ACHN (cell line): ENCODE results near the gene FHL2.

ENCODE experiments used
- DNase-seq: peaks from one replicate; pipeline ENCODE4 v3.0.0-alpha.2; 2015
- in situ Hi-C: cut with HindIII; loops from 2 replicates; pipeline ENCODE4 v1.10.0; 2017; ENCODE audit warnings: low sequenced_read_pairs, low pct_ligation_motif_present, low pct_unique_long_range_greater_than_20kb

The FHL2 gene, protein sequence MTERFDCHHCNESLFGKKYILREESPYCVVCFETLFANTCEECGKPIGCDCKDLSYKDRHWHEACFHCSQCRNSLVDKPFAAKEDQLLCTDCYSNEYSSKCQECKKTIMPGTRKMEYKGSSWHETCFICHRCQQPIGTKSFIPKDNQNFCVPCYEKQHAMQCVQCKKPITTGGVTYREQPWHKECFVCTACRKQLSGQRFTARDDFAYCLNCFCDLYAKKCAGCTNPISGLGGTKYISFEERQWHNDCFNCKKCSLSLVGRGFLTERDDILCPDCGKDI

DNA sequence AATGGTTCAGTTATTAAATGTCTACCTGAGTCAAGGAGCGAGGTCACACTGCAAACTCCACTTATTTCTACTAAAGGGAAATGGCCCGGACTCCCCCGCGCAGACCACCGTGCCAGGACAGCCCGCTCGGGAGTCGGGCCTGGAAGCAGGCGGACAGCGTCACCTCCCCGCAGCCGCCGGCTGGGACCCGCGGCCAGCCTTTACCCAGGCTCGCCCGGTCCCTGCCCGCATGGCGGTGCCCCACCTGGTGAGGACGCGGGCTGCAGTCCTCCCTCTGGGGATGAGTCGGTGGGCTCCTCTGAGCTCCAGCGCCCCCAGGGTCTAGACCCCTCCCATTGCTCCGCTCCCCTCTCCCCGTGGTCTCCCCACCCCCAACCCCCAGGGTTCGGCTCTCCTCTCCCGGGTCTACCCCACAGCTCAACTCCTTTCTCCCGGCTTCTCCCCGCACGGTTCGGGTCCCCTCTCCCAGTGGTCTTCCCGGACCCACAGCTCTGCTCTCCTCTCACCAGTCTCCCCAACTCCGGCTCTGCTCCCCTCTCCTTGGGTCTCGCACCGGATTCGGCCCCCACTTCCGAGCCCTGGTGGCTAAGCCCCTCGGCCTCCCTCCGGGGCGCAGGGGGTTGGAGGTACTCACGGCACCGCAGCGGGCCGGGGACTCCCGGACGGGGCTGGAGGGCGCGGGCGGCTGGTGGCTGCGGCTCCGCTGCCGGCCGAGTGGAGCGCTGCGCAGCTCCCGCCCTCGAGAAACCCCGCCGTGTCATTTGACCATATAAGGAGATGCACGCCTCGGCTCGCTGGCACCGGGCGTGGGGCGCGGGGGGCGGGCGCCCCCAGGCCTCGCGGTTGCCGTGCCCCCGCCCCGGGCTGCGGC lies at the start of gene FHL2:
TSS of gene FHL2 (minus strand) at position 716 of the 871 bp plus-strand sequence. CDS start 12,535 bp downstream, outside the sequence.
- in situ Hi-C loops: no loop called here
- peak; percentile 88 for DNase-seq

DNA sequence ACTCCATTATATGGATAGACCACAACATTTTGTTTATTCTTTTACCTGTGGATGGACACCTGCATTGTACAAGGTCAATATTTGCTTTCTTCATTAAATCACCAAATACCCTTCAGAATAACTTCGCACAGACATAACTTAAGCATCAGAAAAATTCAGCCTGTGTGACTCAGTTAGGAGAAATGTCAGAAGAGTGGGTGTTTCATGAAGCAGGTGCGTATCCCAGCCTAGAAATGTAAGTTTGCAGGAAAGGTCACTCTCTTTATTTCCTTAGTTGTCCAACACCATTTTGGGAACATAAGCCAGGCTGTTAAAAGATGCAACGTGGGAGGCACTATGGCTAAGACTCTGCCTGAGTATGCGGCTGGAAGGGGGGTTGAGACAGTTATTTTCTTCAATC lies 48.6 kb upstream of the FHL2 start:
- in situ Hi-C loops: no loop called here
- DNase-seq: peak; percentile 16

DNA sequence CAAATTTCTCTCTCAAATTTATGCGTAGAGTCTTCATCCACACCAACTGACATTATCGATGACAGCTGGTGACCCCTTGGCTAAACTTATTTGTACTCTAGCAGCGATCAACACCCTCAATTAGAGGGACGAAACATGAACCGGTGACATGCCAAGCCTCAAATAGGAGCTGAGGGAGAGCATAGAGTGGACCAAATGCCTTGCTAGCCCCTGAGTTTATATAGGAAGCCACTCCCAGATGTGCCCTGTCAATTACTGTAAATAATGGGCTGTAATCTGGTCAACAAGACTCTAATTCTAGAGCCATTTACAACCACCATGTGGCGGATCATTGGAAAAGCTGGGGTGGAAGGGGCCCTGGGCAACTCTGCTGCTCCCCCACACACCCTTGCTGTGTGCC lies 47.6 kb upstream of the FHL2 start:
- DNase-seq: no peak
- in situ Hi-C loops: no loop called here

DNA sequence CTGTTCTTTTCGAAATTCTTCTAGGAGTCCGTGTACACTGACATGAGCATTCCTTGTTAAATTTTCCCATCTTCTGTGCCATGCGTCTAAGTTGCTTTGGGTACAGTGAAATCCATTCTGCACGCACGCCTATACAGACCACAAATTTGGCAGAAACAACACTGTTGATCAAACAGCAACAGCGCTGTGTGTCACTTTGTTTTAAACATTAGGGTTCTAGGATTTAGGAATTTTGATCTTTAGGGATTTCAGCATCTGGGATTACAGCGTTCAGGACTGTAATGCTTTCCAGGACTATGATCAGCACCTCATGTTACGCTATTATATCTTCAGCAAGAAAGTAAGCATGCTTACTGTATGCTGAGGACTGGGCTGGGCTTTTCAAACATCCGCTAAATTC lies 47.1 kb upstream of the FHL2 start:
- DNase-seq: no peak
- in situ Hi-C loops: no loop called here

DNA sequence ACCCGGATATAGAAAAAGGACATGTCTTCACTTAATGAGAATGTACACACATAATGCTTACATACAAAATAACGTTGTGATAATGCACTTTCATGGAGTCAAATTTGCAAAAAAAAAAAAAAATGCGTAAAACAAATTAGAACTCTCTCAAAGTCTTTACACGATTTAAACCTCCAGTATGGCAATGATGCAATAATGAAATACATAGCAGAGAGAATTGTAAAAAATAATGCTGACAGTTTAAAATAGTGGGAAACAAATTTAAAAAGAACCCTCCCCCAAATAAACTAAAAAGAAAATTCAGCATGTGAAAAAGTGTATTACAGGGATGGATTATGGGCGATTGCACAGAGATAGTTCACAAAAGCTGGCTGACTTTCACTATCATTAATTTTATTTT lies 46.6 kb upstream of the FHL2 start:
- no peak for DNase-seq
- in situ Hi-C loops: no loop called here

DNA sequence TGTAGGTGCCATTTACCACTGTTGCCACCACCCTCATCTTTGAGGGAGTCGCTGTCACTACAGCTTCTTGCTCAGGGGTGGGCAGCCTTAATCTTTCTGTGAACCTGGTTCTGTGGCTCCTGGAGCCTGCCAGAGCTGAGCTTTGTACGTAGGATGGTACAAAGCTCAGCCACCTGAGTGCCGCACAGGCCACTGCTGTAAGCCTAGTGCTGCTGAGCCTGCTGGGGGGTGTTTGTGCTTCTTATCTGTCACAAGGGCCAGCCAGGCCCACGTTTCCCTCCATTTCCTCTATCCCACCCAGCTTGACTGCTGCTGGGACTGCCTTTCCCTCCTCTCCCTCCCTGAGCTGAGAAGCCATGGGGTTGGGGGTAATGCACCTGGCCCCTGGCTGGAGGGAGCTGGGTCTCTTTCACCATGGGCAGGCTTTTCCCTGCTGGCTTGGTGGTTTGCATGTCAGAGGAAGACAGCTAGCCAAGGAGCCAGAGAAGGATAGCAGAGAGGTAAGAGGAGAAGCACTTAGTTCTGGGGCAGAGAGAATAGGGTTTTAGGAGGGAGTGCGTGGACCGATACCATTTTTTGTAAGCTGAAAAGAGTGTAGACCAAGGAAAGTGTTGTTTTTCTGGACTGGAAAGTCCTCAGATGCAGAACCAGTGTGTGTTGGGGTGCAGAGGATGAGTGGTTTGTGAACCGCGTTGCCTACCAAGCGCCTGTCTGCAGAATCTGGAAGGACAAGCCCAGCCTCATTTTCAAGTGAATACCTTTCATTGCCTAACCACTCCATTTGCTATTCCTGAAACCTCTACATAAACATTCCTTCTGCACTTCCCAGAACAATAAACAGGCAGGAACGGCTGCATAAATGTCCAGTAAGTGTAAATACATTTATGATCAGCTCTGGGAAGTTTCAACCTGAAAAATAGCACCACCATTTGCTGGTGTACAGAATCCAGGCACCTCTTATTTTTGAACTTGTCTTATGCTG lies 45.1 kb upstream of the FHL2 start:
- in situ Hi-C loops: no loop called here
- DNase-seq: no peak

DNA sequence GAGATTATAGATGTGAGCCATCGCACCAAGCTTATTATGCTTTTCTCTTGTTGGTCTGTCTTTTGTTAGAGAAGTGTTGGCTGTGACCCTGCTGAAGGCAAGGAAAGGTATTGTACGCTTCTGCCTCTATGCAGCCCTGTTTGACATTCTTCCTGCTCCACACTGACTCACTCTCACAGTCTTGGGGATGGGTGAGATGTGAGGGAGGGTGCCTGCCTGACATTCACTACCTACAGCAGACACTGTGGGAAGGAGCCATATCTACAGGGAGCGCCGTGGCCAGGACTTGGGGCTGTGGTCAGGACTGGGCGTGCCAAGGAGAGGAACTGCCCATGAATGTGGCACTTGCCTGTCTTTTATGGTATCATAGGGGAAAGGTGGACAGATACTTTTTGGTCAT lies 43.9 kb upstream of the FHL2 start:
- DNase-seq: no peak
- in situ Hi-C loops: no loop called here

DNA sequence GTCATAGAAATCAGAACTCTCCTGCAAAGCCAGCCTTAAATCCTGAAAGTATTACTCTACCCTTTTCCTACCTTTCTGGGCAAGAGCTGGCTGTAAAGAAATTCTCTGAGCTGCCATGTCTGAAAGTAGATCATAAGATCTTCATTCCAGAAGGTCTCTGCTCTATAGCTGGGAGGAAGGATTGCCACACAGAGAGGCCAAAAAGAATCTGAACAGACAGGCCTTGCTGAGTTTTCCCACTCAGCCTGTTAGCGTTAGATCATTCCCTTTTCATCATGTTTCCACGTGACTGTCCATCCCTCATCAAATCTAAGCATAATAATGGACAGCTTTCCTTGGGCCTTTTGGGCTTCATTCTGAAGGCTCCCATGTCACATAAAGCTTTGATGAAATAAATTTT lies 43.2 kb upstream of the FHL2 start:
- in situ Hi-C loops: no loop called here
- no peak for DNase-seq

DNA sequence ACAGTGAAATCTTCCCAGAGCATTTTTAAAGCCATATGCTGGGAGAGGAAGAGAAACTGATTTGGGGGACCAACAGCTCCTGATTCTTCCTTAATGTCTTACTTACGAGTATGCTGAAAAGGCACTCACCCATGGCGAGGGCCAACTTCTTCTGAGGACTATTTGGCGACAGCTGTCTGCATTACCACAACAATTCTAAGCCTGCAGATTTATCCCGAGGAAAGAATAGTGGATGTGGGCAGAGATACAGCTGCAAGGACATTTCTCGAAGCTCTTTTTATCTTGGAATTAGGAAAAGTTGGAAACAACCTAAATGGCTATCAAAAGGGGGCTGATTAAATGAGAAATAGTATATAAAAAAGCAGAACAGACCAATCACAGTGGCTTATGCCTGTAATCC lies 40.3 kb upstream of the FHL2 start:
- in situ Hi-C loops: no loop called here
- no peak for DNase-seq

DNA sequence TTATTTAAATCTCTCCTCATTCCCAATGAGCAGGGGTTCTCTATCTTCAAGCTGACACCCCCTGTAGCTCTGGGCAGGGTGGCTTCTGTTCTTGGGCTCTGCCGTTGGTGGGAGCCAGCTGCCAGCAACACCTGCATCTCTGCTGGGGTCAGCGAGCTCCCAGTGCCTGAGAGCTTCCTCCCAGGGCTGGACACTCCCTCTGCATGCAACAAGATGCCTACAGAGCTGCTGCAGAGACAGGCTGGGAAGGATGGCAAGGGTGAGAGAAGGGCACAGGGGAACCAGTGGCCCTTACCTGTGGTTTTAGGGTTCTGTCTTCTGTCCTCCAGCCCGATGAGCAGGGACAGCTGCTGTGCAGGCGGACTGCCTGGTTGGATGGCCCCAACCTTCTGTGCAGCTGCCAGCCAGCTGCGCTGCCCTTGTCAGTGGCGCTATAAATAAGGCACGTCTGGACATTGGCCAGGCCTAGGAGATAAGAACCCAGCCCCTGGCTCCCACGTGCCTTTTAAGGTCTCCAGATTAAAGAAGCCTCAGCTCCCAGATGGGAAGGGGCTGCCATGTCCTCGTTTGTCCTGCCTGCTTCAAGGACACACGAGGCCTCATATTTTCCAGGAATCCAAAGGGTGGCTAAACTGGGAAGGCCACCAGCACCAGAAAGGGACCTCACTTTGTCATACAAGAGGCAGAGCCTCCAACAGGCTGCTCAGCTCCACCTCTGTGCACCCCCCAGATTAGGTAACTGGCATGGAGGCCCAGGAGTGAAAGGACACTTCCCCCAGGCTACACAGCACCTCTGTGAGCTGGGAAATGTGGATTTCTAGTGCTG lies 39.5 kb upstream of the FHL2 start:
- DNase-seq: no peak

DNA sequence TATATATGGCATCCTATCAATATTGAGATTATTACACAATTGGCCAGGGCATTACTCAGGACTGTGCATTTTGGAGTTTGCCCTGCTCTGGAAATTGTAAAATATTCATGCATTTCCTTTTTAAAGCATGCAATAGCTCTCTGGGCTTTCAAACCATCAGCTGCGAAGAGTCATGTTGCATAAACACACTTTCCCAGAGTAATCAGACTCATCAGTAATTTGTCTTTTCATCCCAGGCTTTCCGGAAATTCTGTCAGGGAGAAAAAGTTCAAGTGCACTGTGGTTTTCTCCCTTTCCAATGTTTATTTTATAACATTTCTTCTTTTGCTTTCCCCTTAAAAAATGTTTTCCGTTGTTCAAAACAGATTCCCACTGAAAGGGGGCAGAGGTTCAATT lies 38.9 kb upstream of the FHL2 start:
- in situ Hi-C loops: no loop called here
- DNase-seq: no peak

More for the DNA sequence above, 39.5 kb upstream of the FHL2 start:
- in situ Hi-C loops: no loop called here

DNA sequence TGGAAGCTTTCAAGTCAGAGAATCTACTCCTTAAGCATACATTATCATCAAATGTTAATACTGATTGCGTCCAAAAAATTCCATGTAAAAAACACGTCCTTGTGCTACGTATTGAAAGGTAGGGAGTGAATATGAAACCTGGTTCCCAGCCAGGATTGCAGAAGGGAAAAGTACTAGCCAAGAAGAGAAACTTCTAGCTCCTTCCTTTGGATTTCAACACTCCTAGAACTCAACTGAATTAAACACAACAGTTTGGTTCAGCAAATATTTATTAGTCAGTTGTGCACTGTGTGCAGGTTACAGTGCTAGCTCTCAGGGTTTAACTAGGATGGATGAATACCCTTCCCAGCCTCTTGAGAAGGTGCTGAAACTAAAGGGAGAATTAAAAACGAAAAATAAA lies 33.9 kb upstream of the FHL2 start:
- no peak for DNase-seq
- in situ Hi-C loops: no loop called here

DNA sequence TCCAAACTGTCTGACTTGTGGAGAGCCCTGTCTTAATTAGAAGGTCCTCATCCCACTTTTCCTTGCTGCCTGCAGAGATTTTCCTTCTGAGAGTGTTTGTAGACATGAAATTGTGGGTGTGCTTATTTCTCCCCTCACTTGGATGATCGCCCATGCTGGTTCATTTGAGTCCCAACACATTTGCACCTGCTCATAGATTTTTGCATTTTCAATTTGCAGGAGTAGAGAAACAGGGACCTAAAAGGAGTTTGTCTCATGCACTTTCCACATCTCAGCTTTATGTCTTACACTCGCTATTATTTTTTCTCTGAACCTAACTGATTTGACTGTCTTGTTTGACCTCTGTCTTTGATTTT lies 33.2 kb upstream of the FHL2 start:
- in situ Hi-C loops: no loop called here
- no peak for DNase-seq

DNA sequence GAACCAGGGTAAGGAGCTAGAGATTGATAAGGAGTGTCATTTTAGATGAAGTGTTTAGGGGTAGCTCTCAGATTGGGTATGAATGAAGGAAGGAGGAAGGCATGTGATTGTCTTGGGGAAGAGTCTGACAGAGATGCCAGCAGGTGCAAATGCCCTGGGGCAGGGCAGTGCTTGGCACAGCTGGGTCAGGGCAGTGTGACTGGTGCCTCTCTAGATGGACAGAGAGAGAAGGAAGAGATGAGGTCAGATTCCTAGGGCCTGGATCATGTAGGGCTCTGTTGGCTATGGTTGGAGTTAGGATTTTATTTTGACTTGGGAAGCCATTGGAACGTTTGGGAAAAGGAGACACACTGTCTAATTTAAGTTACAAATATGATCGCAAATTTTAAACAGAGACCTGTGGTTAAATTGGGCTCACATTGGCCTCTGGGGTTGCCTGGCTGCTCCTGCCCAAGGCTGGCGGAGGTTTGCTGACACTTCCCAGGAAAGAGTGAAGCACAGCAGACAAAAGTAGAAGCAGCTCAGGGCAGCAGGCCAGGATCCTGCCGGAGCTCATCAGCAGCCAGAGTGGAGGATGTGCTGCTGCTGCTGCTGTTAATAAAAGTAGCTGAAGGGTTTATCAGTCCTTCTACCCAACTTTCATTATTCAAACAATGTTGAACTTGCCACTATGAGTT lies 32.7 kb upstream of the FHL2 start:
- DNase-seq: no peak
- in situ Hi-C loops: no loop called here

DNA sequence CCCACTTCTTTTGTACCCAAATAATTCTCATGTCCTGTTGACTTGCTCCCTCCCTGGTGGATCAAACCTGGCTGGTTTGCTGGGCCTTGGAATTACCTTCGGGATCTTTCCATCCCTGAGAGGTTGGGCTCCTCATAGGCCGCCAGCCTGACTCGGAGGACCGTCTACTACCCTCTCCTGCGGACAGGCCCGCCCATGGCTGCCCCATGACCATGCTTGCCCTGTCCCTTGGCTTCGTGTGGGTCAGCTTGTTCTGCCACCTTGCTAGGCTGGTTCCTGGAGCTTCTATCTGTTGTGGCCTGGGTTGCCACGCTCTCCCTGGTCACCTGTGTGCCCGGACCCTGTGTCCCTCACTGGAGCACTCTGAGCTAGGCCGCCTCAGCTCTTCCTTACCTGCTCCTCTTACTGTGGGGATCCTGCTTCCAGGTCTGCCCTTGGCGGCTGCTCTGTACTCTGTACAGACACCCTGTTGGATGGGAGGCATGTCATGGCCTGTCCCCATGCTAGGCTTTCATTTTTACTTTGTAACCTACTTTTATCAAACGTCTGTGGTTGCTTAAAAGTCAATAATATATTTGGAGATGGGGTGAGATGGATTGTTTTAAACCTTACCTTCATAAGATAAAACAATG lies 29.7 kb upstream of the FHL2 start:
- no peak for DNase-seq
- in situ Hi-C loops: no loop called here

DNA sequence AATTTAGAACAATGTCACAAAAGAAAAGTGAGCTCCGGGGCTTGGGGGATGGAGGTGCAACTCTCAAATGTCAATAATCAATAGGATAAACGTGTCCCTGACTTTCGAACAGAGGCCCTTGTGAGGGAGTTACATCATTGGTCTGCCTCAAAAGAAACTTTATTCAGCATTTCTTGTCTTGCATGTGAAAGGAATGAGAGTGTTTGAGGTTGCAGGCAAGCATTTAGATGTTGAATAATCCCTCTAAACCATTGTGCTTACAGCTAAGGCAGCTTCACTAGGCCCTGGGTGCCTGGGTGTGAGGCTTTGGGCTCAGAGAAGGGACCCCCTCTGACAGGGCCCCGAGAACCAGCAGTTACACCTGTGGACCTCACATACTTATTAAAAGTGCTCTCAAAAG lies 28.6 kb upstream of the FHL2 start:
- no peak for DNase-seq
- in situ Hi-C loops: no loop called here

DNA sequence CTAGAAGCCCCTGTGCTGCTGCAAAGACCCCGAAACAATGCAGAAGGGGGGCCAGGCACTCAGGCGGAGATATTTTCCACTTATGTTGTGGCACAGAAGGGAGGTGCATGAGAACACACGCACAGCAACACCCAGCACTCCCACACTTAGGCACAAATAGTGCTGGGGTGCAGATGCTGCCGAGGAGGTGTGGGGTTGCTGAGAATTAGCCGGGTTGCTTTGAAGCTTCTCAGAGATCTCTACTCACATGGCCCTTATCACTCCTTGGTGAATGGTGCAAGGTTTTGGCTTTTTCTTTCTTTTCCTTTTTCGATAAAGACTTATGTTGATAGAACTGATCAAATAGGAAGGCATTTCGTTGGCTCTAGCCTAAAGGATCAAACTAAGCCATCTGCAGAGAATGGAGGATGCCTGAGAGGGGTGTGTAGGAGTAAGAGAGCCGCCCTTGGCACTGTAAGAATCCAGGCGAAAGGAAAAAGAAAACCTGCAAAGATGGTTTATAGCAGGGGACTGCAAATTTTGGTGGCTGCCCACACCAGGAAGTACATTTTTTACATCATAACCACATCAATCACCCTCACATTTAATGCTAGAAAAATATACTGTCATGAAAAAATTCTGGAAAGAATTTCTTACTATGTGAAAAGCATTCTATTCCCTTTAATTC lies 27.9 kb upstream of the FHL2 start:
- in situ Hi-C loops: no loop called here
- DNase-seq: no peak
